Measurements from ENCODE around the gene OR51E2.

OR51E2 gene

GRCh38 chr11:4658629-4659445 is 38.8 kb downstream of the OR51E2 start:
- no peak for DNase-seq

- DNase-seq, result no peak
These were observed 42.9 kb downstream of the OR51E2 start for GRCh38 chr11:4654635-4655369.

- no peak for DNase-seq
These were observed 49.9 kb downstream of the OR51E2 start for GRCh38 chr11:4647766-4648165.

GRCh38 chr11:4645974-4646373 is 51.7 kb downstream of the OR51E2 start:
- no peak for DNase-seq

- no peak for DNase-seq
These were observed 53.4 kb downstream of the OR51E2 start for GRCh38 chr11:4644233-4644632.

GRCh38 chr11:4643682-4644081 is 54.0 kb downstream of the OR51E2 start, which contains the start of gene OR51E1:
Gene OR51E1 (plus strand): TSS chr11:4643982. CDS start chr11:4652527, 8,545 bp downstream.
- no peak for DNase-seq

GRCh38 chr11:4643076-4643475 is 54.6 kb downstream of the OR51E2 start:
- no peak for DNase-seq

- no peak for DNase-seq
These were observed 55.6 kb downstream of the OR51E2 start for GRCh38 chr11:4642043-4642442.

GRCh38 chr11:4641501-4641900 is 56.2 kb downstream of the OR51E2 start:
- no peak for DNase-seq

GRCh38 chr11:4639931-4640330 is 57.7 kb downstream of the OR51E2 start:
- DNase-seq, result no peak

- no peak for DNase-seq
These were observed 60.0 kb downstream of the OR51E2 start for GRCh38 chr11:4637662-4638047.

GRCh38 chr11:4636962-4637661 is 60.5 kb downstream of the OR51E2 start, which contains the start of gene OR51D1:
Gene OR51D1 (plus strand): TSS chr11:4637477. CDS start chr11:4639791, 2,314 bp downstream.
- DNase-seq, result peak; percentile 66

GRCh38 chr11:4636136-4636535 is 61.5 kb downstream of the OR51E2 start:
- DNase-seq, result no peak
